C4-2B (cell line): ENCODE results near the gene SPON2.

Experiments
- CTCF ChIP-seq: fragments of 450-650 bp; conservative IDR thresholded peaks from 2 replicates; pipeline ENCODE4 v1.5.1; 2017; ENCODE audit warnings: mild to moderate bottlenecking
- ZFX ChIP-seq: fragments of 450-650 bp; IDR thresholded peaks from 2 replicates; pipeline ENCODE4 v1.6.1; 2017

DNA sequence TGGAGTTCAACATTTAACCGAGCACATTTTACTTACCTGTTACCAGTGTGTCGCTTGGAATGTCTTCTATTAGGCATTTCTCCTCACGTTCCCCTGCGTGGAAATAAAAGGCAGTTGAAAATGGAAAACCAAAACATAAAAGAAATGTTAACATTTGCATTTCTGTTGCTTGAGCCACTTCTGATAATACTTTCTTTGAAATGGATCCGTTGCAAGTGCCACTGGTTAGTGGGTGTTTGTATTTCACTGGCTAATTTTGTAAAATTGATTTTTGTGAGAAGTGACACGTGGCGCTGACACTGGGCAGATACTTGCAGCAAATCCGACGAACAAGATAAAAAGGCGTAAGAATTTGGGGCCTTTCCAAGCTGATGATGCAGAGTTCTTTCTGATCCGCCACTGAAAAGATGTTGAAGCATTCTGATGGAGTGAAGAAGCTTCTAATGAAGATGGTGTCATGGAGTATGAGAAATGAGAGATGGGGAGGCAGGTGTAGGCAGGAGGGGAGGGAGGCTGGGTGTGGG, 18.8 kb downstream of the SPON2 start:
- TF ChIP-seq CTCF (no peak), ZFX (no peak)
